ENCODE measurements around the gene SLC43A2. TPM values are rescaled to one million over a fixed set of nuclear protein-coding genes. Genes with fewer than 3 reads are reported as not detected.
A peak's percentile ranks its signal among the peaks of the same experiment; 100 is the strongest.

SLC43A2 gene
- total RNA-seq, 4 donors from 2014 or later, result 3.7 to 98.9 (median 12.3) TPM

DNA sequence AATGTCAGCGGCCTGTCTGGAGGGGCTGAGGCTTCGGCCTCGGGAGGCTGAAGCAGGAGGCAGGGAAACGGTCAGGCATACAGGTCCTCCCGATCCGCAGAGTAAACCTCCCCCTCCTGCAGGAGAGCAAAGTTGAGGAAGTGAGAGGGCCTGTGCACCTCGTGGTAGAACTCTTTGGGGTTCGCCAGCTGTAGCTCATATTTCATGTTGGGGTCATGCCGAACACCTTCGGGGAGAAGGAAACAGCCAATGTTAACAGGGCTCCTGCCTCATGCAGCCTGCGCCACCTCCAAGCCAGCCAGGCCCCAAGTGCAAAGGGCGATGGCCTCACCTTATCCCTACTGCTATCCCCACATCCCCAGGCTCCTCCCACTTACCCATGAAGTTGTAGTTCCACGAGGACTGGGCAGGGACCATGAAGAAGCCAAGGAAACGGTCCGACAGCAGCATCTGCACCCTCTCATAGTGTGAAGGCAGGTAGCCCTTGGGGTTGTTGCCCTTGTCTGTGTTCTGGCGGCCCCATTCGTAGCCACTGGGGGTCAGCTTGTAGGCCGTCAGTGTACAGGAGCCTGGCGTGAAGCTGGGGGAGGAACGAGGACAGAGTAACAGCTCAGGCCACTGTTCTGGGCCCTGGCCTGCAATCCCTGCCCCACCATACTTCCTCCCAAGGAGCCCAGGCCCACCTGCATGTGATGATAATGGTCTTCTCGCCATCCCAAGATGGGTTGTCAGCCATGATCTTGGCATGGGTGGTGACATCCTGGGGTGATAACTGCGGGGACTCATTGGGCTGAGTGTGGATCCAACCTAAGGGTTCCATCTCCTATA, 22.3 kb upstream of the SLC43A2 start:
- Histone ChIP-seq H3K27me3 (no peaks in the 10 kb centered on the region), H3K4me3 (peak overlapping the region in 2 of 4 donors; percentile 77), H3K9me3 (no peaks in the 10 kb centered on the region), H3K27ac (peak overlapping the region; percentile 97 to 100 (median 100)), H3K36me3 (peaks cover 0 to 53% (median 23%) of the 10 kb centered on the region in 4 donors), H3K4me1 (peaks cover 24 to 35% (median 31%) of the 10 kb centered on the region in 4 donors)
- WGBS, 2 donors (ENCODE audit: low coverage in 1 of 2), result 71 to 79% methylated on average over 4 to 22 of the region's 22 CpGs
- DNase-seq, result peak; percentile 54
- peak; percentile 22 to 80 (median 66) for TF ChIP-seq POLR2AphosphoS5 (IDR thresholded peaks at IDR 0.05)
- TF ChIP-seq, protein P1, sequence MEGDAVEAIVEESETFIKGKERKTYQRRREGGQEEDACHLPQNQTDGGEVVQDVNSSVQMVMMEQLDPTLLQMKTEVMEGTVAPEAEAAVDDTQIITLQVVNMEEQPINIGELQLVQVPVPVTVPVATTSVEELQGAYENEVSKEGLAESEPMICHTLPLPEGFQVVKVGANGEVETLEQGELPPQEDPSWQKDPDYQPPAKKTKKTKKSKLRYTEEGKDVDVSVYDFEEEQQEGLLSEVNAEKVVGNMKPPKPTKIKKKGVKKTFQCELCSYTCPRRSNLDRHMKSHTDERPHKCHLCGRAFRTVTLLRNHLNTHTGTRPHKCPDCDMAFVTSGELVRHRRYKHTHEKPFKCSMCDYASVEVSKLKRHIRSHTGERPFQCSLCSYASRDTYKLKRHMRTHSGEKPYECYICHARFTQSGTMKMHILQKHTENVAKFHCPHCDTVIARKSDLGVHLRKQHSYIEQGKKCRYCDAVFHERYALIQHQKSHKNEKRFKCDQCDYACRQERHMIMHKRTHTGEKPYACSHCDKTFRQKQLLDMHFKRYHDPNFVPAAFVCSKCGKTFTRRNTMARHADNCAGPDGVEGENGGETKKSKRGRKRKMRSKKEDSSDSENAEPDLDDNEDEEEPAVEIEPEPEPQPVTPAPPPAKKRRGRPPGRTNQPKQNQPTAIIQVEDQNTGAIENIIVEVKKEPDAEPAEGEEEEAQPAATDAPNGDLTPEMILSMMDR (IDR thresholded peaks at IDR 0.05), result no peak
- TF ChIP-seq POLR2A (IDR thresholded peaks at IDR 0.05), result peak; percentile 53
- in situ Hi-C loops (cut with MboI; ENCODE audit: low pct_ligation_motif_present in 1 of 4, low pct_unique_long_range_greater_than_20kb in 1 of 4, low sequenced_read_pairs in 3 of 4), result loop anchor here in 1 of 4 donors (25.0 kb wide), 1 partner anchor 386 kb away; the partner anchor contains the start of genes DPH1, OVCA2 and RTN4RL1
- intact Hi-C loops (cut with DNase I; ENCODE audit: low total_unique reads), result loop anchor here (10.0 kb wide), 1 partner anchor 64 kb away; the partner anchor contains the start of gene TLCD2

DNA sequence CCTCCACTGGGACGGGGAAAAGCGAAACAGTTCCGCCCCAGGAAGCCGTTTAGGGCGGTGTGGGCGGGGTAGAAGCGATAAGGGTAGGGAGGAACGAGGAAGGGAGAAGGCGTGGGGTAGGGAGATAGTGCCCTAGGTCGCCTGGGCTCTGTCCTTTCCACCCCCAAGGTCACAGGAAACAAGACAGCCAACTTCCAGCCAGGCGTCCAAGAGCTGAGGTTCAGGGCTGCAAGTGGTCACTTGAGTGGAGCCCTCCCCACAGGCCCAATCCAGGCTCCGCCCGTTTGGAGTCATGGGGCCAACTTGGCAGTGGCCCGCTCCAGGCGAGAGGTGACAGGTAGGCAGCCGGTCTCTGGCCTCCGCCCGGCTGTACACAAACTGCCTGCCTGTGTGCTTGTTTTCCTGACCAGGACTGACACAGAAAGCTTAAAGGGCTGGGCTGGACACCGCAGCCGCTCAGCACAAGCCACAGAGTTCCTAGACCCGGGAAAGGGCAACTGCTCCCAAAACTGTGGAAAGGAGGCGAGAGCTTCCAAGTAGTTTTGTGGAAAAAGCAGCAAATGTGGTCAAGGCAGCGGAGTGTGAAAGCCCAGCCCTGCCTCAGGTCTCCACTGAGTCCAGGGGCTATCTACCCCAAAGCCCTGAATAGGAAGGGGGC, 21.3 kb upstream of the SLC43A2 start, which contains the start of gene RILP:
TSS of gene RILP (minus strand) at position 23 of the 658 bp plus-strand sequence. CDS start 62 bp downstream, outside the sequence.
- intact Hi-C loops (cut with DNase I; ENCODE audit: low total_unique reads), result loop anchor here (5.0 to 10.0 kb wide), 2 partner anchors 65 to 78 kb away; partner anchors contain the start of gene TLCD2
- in situ Hi-C loops (cut with MboI; ENCODE audit: low pct_ligation_motif_present in 1 of 4, low pct_unique_long_range_greater_than_20kb in 1 of 4, low sequenced_read_pairs in 3 of 4), result loop anchor here in 1 of 4 donors (25.0 kb wide), 1 partner anchor 387 kb away; the partner anchor contains the start of genes DPH1, OVCA2 and RTN4RL1

DNA sequence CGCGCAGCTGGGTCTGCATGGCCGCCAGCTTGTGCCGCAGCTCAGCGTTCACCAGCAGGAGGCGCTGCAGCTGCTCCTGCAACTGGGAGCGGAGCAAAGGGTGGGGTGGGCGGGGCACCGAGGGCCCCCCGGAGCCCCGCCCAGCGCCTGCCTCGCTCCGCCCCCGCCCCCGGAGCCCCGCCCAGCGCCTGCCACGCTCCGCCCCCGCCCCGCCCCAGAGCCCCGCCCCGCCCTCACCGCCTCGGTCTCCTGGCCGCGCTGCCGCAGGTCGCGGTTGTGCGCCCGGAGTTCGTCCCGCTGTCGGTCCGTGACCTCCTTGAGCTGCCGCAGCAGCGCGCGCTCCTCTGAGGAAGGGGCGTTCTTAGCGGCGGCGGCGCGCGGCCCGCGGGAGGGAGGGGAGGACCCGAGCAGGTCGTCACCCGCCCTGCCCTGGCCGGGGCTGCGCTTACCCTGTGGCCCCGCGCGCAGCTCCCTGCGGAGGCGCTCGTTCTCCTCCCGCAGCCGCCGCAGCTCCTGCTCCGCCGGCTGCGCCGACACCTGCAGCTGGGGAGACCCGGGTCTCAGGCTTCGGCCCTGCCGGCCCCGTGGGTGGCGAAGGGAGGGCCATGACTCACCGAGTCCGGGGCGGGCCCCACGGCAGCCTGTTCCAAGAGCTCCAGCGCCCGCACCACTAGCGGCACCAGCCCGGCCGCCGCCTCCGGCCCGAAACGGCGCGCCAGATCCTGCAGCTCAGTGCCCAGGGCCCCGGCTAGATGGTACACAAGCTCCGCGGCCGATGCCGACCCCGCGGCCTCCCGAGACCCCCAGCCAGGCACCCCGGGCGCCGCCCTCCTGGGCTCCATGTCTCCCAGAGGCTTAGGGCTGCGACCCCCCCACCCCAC, 20.6 kb upstream of the SLC43A2 start:
- no peak for TF ChIP-seq EP300 (IDR thresholded peaks at IDR 0.05; ENCODE audit: low read depth)
- TF ChIP-seq POLR2A (IDR thresholded peaks at IDR 0.05), result peak; percentile 83
- TF ChIP-seq POLR2AphosphoS5 (IDR thresholded peaks at IDR 0.05), result peak; percentile 87 to 96 (median 96)
- TF ChIP-seq, protein P1 (IDR thresholded peaks at IDR 0.05), result peak in 3 of 5 experiments; percentile 83 to 97 (median 90)
- Histone ChIP-seq H3K9me3 (no peaks in the 10 kb centered on the region), H3K4me1 (peaks cover 24 to 37% (median 33%) of the 10 kb centered on the region in 4 donors), H3K4me3 (peak overlapping the region; percentile 62 to 88 (median 77)), H3K36me3 (peaks cover 0 to 36% (median 14%) of the 10 kb centered on the region in 4 donors), H3K27me3 (no peaks in the 10 kb centered on the region), H3K27ac (peak overlapping the region; percentile 97 to 100 (median 100))
- in situ Hi-C loops (cut with MboI; ENCODE audit: low pct_ligation_motif_present in 1 of 4, low pct_unique_long_range_greater_than_20kb in 1 of 4, low sequenced_read_pairs in 3 of 4) (no loop called here), intact Hi-C loops (cut with DNase I; ENCODE audit: low total_unique reads) (loop anchor here (5.0 kb wide), 1 partner anchor 77 kb away; no protein-coding TSS in a partner anchor)
- peak; percentile 96 for DNase-seq
- 0% methylated on average over 73 of the region's 100 CpGs; no CpG with 5 or more reads in 1 of the 2 donors for WGBS, 2 donors (ENCODE audit: low coverage in 1 of 2)

More for the DNA sequence above, 21.3 kb upstream of the SLC43A2 start, which contains the start of gene RILP:
- 20% methylated on average over 23 of the region's 23 CpGs; no CpG with 5 or more reads in 1 of the 2 donors for WGBS, 2 donors (ENCODE audit: low coverage in 1 of 2)
- Histone ChIP-seq H3K9me3 (no peaks in the 10 kb centered on the region), H3K27me3 (no peaks in the 10 kb centered on the region), H3K36me3 (peaks cover 0 to 43% (median 18%) of the 10 kb centered on the region in 4 donors), H3K27ac (peak within 1 kb of the TSS; percentile 97 to 100 (median 100)), H3K4me3 (peak within 1 kb of the TSS; percentile 62 to 88 (median 77)), H3K4me1 (peaks cover 24 to 35% (median 31%) of the 10 kb centered on the region in 4 donors)
- TF ChIP-seq EP300 (IDR thresholded peaks at IDR 0.05; ENCODE audit: low read depth) (no peak), POLR2AphosphoS5 (IDR thresholded peaks at IDR 0.05) (peak; percentile 61 to 86 (median 82)), POLR2A (IDR thresholded peaks at IDR 0.05) (peak; percentile 64)
- TF ChIP-seq, protein P1 (IDR thresholded peaks at IDR 0.05), result no peak
- DNase-seq, result peak; percentile 91

All from transverse colon (tissue), 4 donors.